ENCODE data around the gene RTN4R. TPM values are rescaled to one million over a fixed set of nuclear protein-coding genes. Genes with fewer than 3 reads are reported as not detected.

The RTN4R gene
- total RNA-seq, 1 experiment from 2014 or later = 9.6 TPM

DNA sequence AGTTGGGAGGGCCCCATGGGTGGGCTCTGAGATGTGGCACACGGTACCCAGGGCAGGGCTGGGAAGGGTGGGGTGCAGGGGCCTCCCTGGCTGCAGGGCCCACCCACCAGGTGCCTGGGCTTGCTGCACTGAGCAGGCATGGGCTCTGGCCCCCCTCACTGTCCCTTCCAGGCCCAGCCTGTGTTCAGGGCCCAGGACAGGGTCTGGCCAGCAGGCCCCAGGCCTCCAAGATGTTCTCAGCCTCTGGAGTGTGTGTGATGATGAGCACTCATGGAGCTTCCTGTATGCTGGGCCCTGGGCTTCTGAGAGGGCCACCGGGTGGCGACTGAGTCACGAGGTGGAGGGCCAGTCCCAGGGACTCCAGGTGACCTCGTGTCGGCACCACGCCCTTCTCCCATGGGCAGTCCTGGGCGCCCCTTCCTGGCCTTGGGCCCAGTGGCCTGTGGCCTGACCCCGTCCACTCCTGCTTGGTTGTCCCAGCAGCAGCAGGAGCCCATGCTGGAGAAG, 61.4 kb downstream of the RTN4R start:
- no peak for DNase-seq (ENCODE audit: low spot score)
- no peaks in the 10 kb centered on the region for H3K36me3 ChIP-seq (ENCODE audit: insufficient read depth, low read length, poor library complexity, severe bottlenecking)
- H3K9me3 ChIP-seq (ENCODE audit: low read depth, low read length, poor library complexity, severe bottlenecking) = no peaks in the 10 kb centered on the region
- peaks cover 50% of the 10 kb centered on the region for H3K4me1 ChIP-seq (ENCODE audit: insufficient read depth, low read length, poor library complexity, severe bottlenecking)
- H3K4me3 ChIP-seq (ENCODE audit: low read depth, low read length, poor library complexity, severe bottlenecking) = peak overlapping the region; percentile 43
- H3K27ac ChIP-seq (ENCODE audit: low read depth, low read length, poor library complexity, severe bottlenecking) = peak overlapping the region; percentile 78
- intact Hi-C loops (cut with micrococcal nuclease; ENCODE audit: unreplicated experiment) = no loop called here
- H3K27me3 ChIP-seq (replicated peaks; ENCODE audit: insufficient read depth, low read depth, low read length, poor library complexity) = no peaks in the 10 kb centered on the region
- ChIA-PET CTCF (no interaction called here), POLR2A (ENCODE audit: low non-redundant PET) (no interaction called here)
- TF ChIP-seq, protein P1, sequence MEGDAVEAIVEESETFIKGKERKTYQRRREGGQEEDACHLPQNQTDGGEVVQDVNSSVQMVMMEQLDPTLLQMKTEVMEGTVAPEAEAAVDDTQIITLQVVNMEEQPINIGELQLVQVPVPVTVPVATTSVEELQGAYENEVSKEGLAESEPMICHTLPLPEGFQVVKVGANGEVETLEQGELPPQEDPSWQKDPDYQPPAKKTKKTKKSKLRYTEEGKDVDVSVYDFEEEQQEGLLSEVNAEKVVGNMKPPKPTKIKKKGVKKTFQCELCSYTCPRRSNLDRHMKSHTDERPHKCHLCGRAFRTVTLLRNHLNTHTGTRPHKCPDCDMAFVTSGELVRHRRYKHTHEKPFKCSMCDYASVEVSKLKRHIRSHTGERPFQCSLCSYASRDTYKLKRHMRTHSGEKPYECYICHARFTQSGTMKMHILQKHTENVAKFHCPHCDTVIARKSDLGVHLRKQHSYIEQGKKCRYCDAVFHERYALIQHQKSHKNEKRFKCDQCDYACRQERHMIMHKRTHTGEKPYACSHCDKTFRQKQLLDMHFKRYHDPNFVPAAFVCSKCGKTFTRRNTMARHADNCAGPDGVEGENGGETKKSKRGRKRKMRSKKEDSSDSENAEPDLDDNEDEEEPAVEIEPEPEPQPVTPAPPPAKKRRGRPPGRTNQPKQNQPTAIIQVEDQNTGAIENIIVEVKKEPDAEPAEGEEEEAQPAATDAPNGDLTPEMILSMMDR (conservative IDR thresholded peaks at IDR 0.05; ENCODE audit: low read depth, low read length) = no peak
- TF ChIP-seq EZH2 (IDR thresholded peaks at IDR 0.05; ENCODE audit: borderline replicate concordance, low read depth, low read length, poor library complexity, severe bottlenecking) = no peak
- BruUV-seq (replicated peaks) = no TSS peak

DNA sequence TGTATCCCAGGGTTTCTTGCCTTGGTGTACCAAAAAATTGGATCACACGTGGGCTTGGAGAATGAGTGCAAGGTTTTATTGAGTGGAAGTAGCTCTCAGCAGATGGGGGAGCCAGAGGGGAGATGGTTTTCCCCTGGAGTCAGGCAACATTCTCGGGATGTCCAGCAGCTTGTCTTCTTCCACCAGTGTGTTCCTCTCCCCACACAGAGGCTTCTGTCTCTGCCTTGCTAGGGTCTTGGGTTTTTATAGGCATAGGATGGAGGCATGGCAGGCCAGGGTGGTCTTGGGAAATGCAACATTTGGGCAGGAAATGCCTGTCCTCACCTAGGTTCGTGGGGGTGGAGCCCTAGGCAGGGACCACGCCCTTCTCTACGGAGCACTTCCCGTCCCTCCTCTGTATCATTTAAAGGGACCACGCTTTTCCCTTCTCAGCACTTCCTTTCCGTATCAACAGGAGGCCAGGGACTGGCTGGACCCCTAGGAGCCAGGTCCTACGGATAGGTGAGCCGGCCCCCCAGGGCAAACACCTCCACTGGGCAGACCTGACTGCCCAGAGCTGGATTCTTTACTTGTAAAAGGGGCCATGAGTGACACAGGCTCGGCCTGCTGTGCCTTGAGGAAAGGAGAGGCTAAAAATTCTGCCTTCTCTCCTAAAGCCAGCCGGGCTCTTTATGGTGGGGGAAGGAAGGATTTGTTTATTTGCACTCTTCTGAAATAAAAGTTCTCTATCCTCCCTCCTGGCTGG, 62.0 kb downstream of the RTN4R start:
- ChIA-PET POLR2A (ENCODE audit: low non-redundant PET) (no interaction called here), CTCF (no interaction called here)
- Histone ChIP-seq H3K4me3 (ENCODE audit: low read depth, low read length, poor library complexity, severe bottlenecking) (peak overlapping the region; percentile 43), H3K27me3 (replicated peaks; ENCODE audit: insufficient read depth, low read depth, low read length, poor library complexity) (no peaks in the 10 kb centered on the region), H3K4me1 (ENCODE audit: insufficient read depth, low read length, poor library complexity, severe bottlenecking) (peaks cover 44% of the 10 kb centered on the region), H3K9me3 (ENCODE audit: low read depth, low read length, poor library complexity, severe bottlenecking) (no peaks in the 10 kb centered on the region), H3K36me3 (ENCODE audit: insufficient read depth, low read length, poor library complexity, severe bottlenecking) (no peaks in the 10 kb centered on the region), H3K27ac (ENCODE audit: low read depth, low read length, poor library complexity, severe bottlenecking) (peak overlapping the region; percentile 78)
- peak; percentile 74 for DNase-seq (ENCODE audit: low spot score)
- TF ChIP-seq, protein P1 (conservative IDR thresholded peaks at IDR 0.05; ENCODE audit: low read depth, low read length) = no peak
- TF ChIP-seq EZH2 (IDR thresholded peaks at IDR 0.05; ENCODE audit: borderline replicate concordance, low read depth, low read length, poor library complexity, severe bottlenecking) = no peak
- intact Hi-C loops (cut with micrococcal nuclease; ENCODE audit: unreplicated experiment) = no loop called here
- no TSS peak for BruUV-seq (replicated peaks)

DNA sequence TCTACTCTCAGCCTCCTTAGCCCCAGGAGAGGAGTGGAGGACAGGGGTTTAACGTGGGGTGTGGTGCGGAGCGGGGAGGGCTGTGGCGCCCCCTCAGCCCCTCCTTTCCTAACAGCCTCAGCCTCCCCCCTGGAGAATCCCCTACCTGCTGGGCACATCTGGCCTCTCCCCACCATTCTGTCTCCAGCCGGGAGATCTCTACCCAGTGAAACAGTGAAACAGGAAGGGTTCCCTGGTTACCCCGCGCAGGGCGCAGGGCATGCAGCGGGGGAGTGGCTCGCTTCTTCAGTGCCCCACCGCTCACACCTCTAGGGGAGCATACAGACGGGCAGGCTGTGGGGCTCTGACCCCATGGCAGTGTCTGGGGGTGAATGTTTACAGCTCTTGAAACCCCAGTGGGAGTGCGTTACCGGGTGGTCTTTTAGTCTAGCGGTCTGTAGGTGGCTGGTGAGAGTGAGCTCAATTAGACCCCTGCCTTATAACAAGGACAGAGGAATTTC, 62.6 kb downstream of the RTN4R start:
- Histone ChIP-seq H3K9me3 (ENCODE audit: low read depth, low read length, poor library complexity, severe bottlenecking) (no peaks in the 10 kb centered on the region), H3K27me3 (replicated peaks; ENCODE audit: insufficient read depth, low read depth, low read length, poor library complexity) (no peaks in the 10 kb centered on the region), H3K36me3 (ENCODE audit: insufficient read depth, low read length, poor library complexity, severe bottlenecking) (no peaks in the 10 kb centered on the region), H3K27ac (ENCODE audit: low read depth, low read length, poor library complexity, severe bottlenecking) (peak overlapping the region; percentile 78), H3K4me3 (ENCODE audit: low read depth, low read length, poor library complexity, severe bottlenecking) (no peak overlapping the region), H3K4me1 (ENCODE audit: insufficient read depth, low read length, poor library complexity, severe bottlenecking) (peaks cover 39% of the 10 kb centered on the region)
- ChIA-PET POLR2A (ENCODE audit: low non-redundant PET) (no interaction called here), CTCF (no interaction called here)
- intact Hi-C loops (cut with micrococcal nuclease; ENCODE audit: unreplicated experiment) = no loop called here
- TF ChIP-seq, protein P1 (conservative IDR thresholded peaks at IDR 0.05; ENCODE audit: low read depth, low read length) = no peak
- TF ChIP-seq EZH2 (IDR thresholded peaks at IDR 0.05; ENCODE audit: borderline replicate concordance, low read depth, low read length, poor library complexity, severe bottlenecking) = no peak
- no TSS peak for BruUV-seq (replicated peaks)
- no peak for DNase-seq (ENCODE audit: low spot score)

Data from A673 (cell line).